ENCODE measurements around the gene QRFP. TPM values are rescaled to one million over a fixed set of nuclear protein-coding genes. Genes with fewer than 3 reads are reported as not detected.

QRFP gene
- total RNA-seq, 1 donor from 2014 or later: not detected

DNA sequence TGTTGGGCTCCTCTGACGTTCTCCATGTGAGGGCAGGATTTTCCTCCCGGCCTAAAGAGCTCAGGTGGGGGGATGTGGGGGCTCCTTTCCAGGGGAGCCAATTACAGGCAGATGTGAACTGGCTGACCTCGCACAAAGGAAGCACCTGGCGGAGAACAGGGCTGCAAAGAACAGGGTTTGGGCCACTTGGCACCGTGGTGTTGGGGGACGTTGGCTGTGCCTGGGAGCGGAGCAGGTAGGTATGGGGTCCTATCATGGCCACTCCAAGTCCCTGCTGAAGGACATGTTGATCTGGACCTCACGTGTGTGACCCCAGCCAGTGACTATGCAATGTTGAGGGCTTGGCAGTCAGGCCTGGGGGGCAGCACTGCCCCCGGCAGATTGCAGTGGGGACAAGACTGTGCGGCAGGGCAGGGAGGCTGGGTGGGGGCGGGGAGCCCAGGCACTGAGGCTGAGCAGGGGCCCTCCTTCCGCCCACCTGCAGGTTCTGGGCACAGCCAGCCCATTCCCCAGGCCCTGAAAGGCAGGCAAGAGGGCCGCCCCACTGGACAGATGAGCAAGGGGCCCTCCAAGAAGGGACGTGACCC is 23.0 kb upstream of the QRFP start:
- TF ChIP-seq CTCF (IDR thresholded peaks at IDR 0.05; ENCODE audit: borderline replicate concordance): no peak
- Histone ChIP-seq H3K4me3 (no peak overlapping the region), H3K27me3 (ENCODE audit: low read depth) (peaks cover 80% of the 10 kb centered on the region), H3K4me1 (peaks cover 4% of the 10 kb centered on the region), H3K9me3 (replicated peaks) (no peaks in the 10 kb centered on the region), H3K27ac (replicated peaks) (no peak overlapping the region), H3K36me3 (no peaks in the 10 kb centered on the region)
- intact Hi-C loops (cut with micrococcal nuclease): no loop called here
- DNase-seq: no peak

DNA sequence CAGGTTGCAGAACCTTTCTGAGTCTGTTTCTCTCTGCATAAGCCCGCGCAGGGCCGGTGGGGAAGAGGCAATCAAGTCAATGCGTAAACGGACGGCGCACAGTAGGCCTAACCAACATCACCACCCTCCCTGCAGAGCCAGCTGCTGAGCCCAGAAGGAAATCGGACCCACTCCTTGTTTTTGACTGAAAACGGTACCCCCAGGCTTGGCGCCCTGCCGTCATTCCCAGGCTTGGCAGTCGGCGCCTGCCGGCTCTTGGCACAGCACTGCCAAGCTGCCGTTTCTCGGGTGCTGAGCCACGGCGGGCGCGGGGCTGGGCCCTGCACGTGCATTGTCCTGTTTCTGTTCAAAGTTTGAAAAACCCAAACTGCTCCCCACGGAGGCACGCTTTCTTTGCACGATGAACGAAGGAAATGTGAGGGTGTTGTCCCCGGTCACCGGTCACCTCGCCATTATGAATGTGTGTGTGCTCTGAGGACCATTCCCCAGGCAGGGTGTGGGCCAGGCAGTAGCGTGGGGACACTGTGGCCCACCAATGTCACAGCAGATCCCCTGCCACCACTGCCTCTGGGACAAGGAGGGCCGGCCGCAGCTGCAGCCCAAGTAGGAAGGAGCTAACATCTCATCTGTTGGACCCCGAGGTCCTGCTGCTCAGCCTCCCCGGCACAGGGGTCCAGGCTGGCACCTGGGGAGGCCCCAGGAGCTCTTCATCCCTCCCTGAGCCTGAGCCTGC is 22.4 kb upstream of the QRFP start:
- no peak for TF ChIP-seq CTCF (IDR thresholded peaks at IDR 0.05; ENCODE audit: borderline replicate concordance)
- H3K36me3 ChIP-seq: no peaks in the 10 kb centered on the region
- no peak overlapping the region for H3K4me3 ChIP-seq
- DNase-seq: no peak
- peaks cover 80% of the 10 kb centered on the region for H3K27me3 ChIP-seq (ENCODE audit: low read depth)
- intact Hi-C loops (cut with micrococcal nuclease): no loop called here
- no peaks in the 10 kb centered on the region for H3K9me3 ChIP-seq (replicated peaks)
- H3K27ac ChIP-seq (replicated peaks): no peak overlapping the region
- peaks cover 4% of the 10 kb centered on the region for H3K4me1 ChIP-seq

DNA sequence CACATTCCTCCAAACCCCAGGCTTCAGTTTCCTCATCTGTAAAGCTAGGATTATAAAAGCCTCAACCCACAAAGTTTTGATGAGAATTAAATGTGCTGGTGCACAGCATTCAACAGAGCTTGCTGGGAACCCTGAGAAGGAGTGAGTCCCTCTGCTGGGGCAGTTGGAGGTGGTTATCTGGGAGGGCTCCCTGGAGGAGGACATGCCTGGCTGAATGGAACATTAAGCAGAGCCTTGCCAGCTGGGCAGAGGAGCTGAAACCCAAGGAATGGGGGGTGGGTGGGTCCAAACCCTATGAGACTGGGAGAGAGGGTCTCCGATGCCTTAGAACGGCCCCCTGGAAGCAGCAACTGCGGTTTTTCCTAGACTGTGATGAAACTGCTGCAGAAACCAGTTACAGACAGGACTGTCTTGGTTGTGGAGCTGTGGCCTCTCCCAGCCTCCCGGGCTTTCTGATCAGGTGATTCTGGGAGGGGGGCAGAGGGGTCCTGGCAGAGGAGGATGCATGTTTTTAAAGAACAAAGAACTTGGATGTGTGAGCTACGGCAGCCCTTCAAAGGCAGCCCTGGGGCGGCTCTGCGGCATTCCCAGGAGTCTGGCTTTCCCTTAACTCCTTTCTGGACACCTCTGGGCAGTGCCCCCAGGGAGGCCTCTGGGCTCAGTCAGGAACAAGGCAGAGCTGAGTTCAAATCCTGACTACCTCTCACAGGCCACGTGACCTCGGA is 21.7 kb upstream of the QRFP start:
- intact Hi-C loops (cut with micrococcal nuclease): no loop called here
- DNase-seq: no peak
- no peaks in the 10 kb centered on the region for H3K9me3 ChIP-seq (replicated peaks)
- peaks cover 4% of the 10 kb centered on the region for H3K4me1 ChIP-seq
- H3K36me3 ChIP-seq: no peaks in the 10 kb centered on the region
- H3K4me3 ChIP-seq: no peak overlapping the region
- TF ChIP-seq CTCF (IDR thresholded peaks at IDR 0.05; ENCODE audit: borderline replicate concordance): no peak
- H3K27ac ChIP-seq (replicated peaks): no peak overlapping the region
- peaks cover 80% of the 10 kb centered on the region for H3K27me3 ChIP-seq (ENCODE audit: low read depth)

DNA sequence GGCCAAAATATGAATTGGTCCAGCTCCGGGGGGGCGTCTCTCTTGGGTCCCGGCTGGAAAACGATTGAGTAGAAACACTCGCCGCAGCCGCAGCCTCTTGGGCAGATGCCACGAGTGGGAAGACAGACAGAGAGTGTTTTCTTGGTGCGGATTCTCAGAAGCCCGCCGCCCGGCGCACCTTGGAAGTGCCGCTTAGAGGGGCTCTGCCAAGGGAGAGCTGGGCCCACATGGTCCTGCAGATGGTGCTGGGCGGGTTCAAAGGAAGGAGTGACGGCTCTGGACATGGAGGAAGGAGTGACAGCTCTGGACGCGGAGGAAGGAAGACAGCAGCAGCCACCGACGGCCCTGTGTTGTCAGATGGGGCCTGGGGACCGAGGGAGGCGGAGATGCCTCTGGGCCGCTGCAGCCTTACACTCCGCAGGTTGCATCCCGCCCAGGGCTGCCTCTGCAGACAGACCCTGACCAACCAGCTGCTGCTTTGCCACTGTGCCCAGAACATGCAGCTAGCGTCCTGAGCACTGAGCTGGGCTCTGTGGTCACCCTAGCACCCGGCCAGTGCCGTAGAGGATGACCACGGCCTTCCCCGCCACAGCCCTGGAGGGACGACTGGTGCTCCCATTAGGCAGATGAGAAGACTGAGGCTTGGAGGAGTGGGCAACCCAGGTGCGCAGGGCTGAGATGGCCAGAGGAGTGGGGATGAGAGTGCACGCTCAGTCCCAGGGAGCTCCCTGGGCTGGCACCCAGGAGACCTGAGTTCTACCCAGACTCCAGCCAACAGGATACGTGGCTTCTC is 20.8 kb upstream of the QRFP start:
- intact Hi-C loops (cut with micrococcal nuclease): no loop called here
- no peak overlapping the region for H3K27ac ChIP-seq (replicated peaks)
- H3K27me3 ChIP-seq (ENCODE audit: low read depth): peaks cover 71% of the 10 kb centered on the region
- H3K4me3 ChIP-seq: no peak overlapping the region
- H3K4me1 ChIP-seq: peaks cover 4% of the 10 kb centered on the region
- DNase-seq: no peak
- no peaks in the 10 kb centered on the region for H3K9me3 ChIP-seq (replicated peaks)
- H3K36me3 ChIP-seq: no peaks in the 10 kb centered on the region
- TF ChIP-seq CTCF (IDR thresholded peaks at IDR 0.05; ENCODE audit: borderline replicate concordance): no peak

GRCh38 chr9:130915096-130915447 is 18.5 kb upstream of the QRFP start:
- DNase-seq: no peak
- Histone ChIP-seq H3K36me3 (no peaks in the 10 kb centered on the region), H3K4me3 (no peak overlapping the region), H3K9me3 (replicated peaks) (no peaks in the 10 kb centered on the region), H3K27me3 (ENCODE audit: low read depth) (peaks cover 56% of the 10 kb centered on the region), H3K4me1 (peaks cover 4% of the 10 kb centered on the region), H3K27ac (replicated peaks) (no peak overlapping the region)
- TF ChIP-seq CTCF (IDR thresholded peaks at IDR 0.05; ENCODE audit: borderline replicate concordance): no peak
- intact Hi-C loops (cut with micrococcal nuclease): no loop called here
